Measurements from ENCODE around the gene LARP6.
"Not testable (repeated sequence)": the region's sequence is repeated elsewhere in the genome, so short reads cannot be mapped to it uniquely, and the experiment has no call there.

Gene LARP6

DNA sequence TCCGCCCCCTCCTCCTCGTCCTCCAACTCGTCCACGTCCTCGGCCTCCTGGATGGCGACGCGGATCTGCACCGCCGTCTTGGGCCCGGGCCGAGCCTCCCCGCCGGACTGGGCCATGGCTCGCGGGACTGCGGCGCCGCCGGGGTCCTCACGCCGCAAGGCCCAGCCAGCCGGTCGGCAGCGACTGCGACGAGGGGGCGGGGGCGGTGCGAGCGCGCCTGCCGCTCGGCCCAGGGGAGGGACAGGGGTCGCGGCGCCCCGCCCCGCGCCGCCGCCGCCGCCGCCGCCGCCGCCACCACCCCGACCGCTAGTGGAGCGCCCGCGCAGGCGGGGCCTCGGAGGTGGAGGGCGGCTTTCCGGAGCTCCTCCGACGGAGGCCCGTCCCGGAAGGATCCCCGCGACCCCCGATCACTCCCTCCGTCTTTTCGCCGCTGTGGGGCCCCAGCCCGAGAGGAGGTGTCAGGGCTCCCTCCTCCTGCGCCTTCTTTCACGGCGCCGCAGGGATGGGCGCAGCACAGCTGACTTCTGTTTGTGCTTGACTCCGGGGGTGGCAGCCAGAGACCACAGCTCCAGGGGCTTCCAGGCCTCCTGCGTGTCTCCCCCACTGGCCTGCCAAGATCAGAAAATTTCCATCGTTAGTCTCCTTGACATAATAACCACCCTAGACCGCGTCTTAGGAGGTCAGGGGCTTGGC lies at the start of gene LARP6:
LARP6 (minus strand) TSS at position 185 of the 693 bp plus-strand sequence; CDS start at position 116, 69 bp downstream.
- Histone ChIP-seq H3K36me3 (ENCODE audit: insufficient read depth, low read length) (peaks cover 12% of the 10 kb centered on the region), H3K9me3 (ENCODE audit: low read length) (peaks cover 3% of the 10 kb centered on the region), H3K27me3 (ENCODE audit: insufficient read depth, low read length) (no peaks in the 10 kb centered on the region), H3K4me3 (ENCODE audit: low read length) (peak within 1 kb of the TSS; percentile 74), H3K4me1 (ENCODE audit: insufficient read depth, low read length) (peaks cover 4% of the 10 kb centered on the region), H2AFZ (ENCODE audit: low read depth, low read length) (peak within 1 kb of the TSS; percentile 97)

DNA sequence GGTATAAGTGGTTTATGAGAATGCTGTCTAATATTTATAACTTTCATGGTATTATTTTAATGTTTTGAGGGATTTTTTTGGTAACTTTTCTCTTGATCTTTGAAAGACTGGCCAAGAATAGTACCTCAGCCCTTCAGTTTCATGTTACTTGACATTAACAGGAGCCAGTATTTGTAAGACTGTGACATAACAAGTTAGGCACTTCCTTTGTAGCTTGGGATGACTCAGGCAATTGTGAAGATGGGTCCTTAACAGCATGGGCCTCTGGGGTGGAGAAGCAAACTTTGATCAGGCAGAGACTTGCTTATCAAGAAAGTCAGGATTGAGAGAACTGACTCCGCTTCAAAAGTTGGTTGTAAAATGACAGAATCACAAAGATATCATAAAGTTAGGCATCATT lies 48.1 kb upstream of the LARP6 start:
- Histone ChIP-seq H3K27me3 (ENCODE audit: insufficient read depth, low read length) (no peaks in the 10 kb centered on the region), H3K36me3 (ENCODE audit: insufficient read depth, low read length) (peaks cover 69% of the 10 kb centered on the region), H2AFZ (ENCODE audit: low read depth, low read length) (no peak overlapping the region), H3K4me3 (ENCODE audit: low read length) (no peak overlapping the region), H3K9me3 (ENCODE audit: low read length) (peaks cover 5% of the 10 kb centered on the region), H3K4me1 (ENCODE audit: insufficient read depth, low read length) (no peaks in the 10 kb centered on the region)

DNA sequence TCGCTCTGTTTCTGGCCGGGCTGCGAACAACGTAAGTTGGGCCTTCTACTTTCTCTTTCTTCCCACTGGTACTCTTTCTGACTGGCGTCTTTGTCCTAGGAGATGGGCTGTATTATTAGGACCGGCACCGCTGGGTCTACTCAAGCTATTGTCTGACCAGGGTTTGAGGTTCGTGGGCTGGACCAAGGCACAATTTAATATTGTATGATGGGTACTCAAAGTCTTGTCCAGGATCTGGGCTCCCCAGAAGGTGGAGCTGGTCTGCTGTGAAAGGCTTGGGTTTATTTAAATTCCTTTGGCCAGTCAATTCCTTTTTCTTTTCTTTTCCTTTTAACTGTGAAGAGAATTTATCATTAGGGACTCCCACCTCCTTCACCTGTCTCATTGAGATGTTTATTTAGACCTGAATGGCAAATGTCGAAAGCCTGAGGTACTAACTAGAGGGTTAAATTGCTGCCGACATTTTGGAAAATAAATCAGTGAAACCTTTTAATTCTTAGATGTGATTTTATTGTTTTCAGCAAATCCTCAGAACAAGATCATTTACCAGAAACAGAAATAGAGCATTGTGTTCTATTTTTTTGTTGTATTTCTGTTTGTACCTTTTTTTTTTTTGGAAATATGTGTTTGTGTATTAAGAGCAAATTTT lies 39.1 kb upstream of the LARP6 start:
- H3K36me3 ChIP-seq (ENCODE audit: insufficient read depth, low read length) = peaks cover 17% of the 10 kb centered on the region
- no peaks in the 10 kb centered on the region for H3K9me3 ChIP-seq (ENCODE audit: low read length)
- H2AFZ ChIP-seq (ENCODE audit: low read depth, low read length) = peak overlapping the region; percentile 83
- H3K4me1 ChIP-seq (ENCODE audit: insufficient read depth, low read length) = peaks cover 18% of the 10 kb centered on the region
- no peaks in the 10 kb centered on the region for H3K27me3 ChIP-seq (ENCODE audit: insufficient read depth, low read length)
- H3K4me3 ChIP-seq (ENCODE audit: low read length) = peak overlapping the region; percentile 65

DNA sequence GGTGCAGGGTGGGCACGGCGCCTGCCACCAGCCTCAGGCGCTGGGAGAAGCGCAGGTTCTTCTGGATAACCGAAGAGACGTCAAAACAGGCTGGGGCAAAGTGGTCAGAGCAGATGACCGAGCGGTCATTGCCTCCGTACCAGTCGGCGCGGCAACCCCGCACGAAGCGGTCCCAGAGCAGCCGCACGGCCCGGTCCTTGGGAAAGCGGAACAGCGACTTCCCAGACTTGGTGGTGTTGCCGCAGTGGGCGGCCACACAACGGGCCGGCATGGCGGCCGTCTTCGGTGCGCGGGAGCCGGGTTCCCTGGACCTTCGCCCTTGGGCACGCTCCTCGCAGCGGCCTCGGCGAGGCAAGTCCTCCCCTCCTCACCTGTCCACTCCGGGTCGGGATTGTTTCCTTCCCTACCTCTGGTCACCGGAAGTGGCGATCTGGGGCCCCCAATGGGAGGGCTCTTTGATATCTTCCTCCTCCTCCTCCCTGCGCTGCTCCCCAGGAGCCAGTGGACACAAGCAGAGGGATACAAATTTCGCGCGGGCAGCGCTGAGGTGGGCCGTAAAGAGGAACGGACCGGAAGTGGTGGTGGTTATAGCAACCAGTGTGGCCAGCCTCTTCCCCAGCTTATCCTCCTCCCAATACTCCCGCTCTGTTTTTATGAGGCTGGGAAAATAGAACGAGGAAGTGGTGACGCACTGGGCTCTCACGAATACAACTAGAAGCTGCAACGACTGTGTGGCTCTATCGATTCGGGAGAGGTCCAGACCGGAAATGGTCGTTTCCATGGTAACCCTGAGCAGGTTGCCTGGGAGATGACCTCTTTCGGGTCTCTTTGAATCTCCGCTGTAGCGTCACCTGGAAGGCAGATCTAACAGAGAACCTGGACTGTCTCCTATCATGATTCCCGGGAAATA lies 38.3 kb upstream of the LARP6 start, which contains the start of the genes LRRC49 and THAP10:
LRRC49 (plus strand) TSS at position 825 of the 910 bp plus-strand sequence; CDS start at position 894, 69 bp downstream.
THAP10 (minus strand) TSS at position 432 of the 910 bp plus-strand sequence; CDS start at position 271, 161 bp downstream.
- Histone ChIP-seq H3K4me3 (ENCODE audit: low read length) (peak within 1 kb of the TSS; percentile 65), H3K4me1 (ENCODE audit: insufficient read depth, low read length) (peaks cover 18% of the 10 kb centered on the region), H3K9me3 (ENCODE audit: low read length) (no peaks in the 10 kb centered on the region), H3K27me3 (ENCODE audit: insufficient read depth, low read length) (no peaks in the 10 kb centered on the region), H3K36me3 (ENCODE audit: insufficient read depth, low read length) (peaks cover 14% of the 10 kb centered on the region), H2AFZ (ENCODE audit: low read depth, low read length) (peak within 1 kb of the TSS; percentile 83)

DNA sequence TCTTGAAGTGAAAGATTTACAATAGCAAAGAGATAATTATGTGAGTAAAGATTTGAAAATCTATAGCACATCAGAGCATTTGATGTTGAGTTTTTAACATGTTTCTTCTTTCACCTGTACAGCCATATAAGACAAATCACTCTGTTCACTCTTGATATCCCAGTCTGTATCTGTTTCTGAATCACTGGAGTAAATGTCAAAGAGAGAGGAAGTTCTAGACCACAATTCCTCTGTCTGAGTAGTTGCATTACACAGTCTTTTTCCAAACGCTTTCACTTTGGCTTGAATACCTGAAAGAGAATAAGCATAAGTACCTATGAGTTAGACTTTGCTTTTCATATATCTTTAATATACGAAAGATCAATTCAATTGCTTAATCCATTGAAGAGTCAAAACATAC lies 28.4 kb upstream of the LARP6 start:
- Histone ChIP-seq H2AFZ (ENCODE audit: low read depth, low read length) (no peak overlapping the region), H3K9me3 (ENCODE audit: low read length) (no peaks in the 10 kb centered on the region), H3K4me3 (ENCODE audit: low read length) (no peak overlapping the region), H3K27me3 (ENCODE audit: insufficient read depth, low read length) (no peaks in the 10 kb centered on the region), H3K4me1 (ENCODE audit: insufficient read depth, low read length) (no peaks in the 10 kb centered on the region), H3K36me3 (ENCODE audit: insufficient read depth, low read length) (peaks cover 6% of the 10 kb centered on the region)

DNA sequence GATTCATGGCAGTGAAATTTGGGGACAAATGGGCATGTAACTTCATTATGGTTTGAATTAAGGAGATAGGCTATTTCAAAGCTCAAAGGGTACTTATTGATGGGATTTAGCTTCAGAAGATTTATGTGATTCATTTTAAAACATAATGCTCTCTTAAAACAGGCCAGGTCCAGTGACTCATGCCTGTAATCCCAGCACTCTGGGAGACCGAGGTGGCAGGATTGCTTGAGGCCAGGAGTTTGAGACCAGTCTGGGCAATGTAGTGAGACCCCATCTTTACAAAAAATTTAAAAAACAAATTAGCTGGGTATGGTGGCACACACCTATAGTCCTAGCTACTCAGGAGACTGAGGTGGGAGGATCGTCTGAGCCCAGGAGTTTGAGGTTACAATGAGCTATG lies 26.8 kb upstream of the LARP6 start:
- H3K4me1 ChIP-seq (ENCODE audit: insufficient read depth, low read length) = no peaks in the 10 kb centered on the region
- no peak overlapping the region for H3K4me3 ChIP-seq (ENCODE audit: low read length)
- H2AFZ ChIP-seq (ENCODE audit: low read depth, low read length) = no peak overlapping the region
- peaks cover 6% of the 10 kb centered on the region for H3K36me3 ChIP-seq (ENCODE audit: insufficient read depth, low read length)
- no peaks in the 10 kb centered on the region for H3K27me3 ChIP-seq (ENCODE audit: insufficient read depth, low read length)
- H3K9me3 ChIP-seq (ENCODE audit: low read length) = no peaks in the 10 kb centered on the region

DNA sequence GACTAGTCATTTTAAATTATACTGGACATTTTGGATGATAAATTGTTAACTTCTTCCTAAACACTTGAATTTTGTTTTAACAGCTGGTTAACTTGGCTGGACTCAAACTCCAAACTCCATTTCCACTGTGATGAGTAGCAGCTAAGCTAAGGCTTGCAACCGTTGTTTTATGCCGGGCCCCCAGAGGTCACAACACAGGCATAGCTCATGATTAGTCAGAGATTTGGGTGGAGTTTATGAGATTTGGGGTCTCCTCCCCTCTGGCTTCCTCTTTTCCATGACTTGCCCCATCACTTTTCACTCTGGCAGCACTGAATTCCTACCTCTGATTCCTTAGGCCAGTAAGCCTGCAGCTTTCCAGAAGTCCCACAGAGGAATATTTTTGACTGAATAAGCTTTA lies 25.4 kb upstream of the LARP6 start:
- H3K4me1 ChIP-seq (ENCODE audit: insufficient read depth, low read length) = no peaks in the 10 kb centered on the region
- H3K4me3 ChIP-seq (ENCODE audit: low read length) = no peak overlapping the region
- H3K36me3 ChIP-seq (ENCODE audit: insufficient read depth, low read length) = peaks cover 6% of the 10 kb centered on the region
- H2AFZ ChIP-seq (ENCODE audit: low read depth, low read length) = no peak overlapping the region
- no peaks in the 10 kb centered on the region for H3K9me3 ChIP-seq (ENCODE audit: low read length)
- no peaks in the 10 kb centered on the region for H3K27me3 ChIP-seq (ENCODE audit: insufficient read depth, low read length)

DNA sequence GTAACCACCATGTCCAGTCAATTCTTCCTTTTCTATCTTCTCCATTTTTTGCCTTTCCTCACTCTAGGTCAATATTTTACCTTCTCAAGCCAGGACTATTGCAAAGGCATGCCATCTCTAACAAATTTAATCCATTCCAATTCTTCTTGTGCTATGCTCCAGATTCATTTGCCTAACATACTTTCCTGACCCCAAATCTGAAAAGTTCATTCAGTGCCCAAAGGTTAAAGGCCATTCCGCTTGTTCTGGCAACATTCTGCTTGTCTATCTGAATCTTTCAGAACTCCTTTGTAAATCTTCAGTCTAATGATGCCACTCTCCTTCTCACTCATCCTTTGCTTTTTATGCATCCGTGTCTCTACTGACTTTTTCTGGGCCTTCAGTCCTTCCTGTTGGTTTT lies 22.7 kb upstream of the LARP6 start:
- Histone ChIP-seq H3K27me3 (ENCODE audit: insufficient read depth, low read length) (no peaks in the 10 kb centered on the region), H3K4me1 (ENCODE audit: insufficient read depth, low read length) (no peaks in the 10 kb centered on the region), H2AFZ (ENCODE audit: low read depth, low read length) (no peak overlapping the region), H3K9me3 (ENCODE audit: low read length) (no peaks in the 10 kb centered on the region), H3K36me3 (ENCODE audit: insufficient read depth, low read length) (peaks cover 3% of the 10 kb centered on the region), H3K4me3 (ENCODE audit: low read length) (no peak overlapping the region)

DNA sequence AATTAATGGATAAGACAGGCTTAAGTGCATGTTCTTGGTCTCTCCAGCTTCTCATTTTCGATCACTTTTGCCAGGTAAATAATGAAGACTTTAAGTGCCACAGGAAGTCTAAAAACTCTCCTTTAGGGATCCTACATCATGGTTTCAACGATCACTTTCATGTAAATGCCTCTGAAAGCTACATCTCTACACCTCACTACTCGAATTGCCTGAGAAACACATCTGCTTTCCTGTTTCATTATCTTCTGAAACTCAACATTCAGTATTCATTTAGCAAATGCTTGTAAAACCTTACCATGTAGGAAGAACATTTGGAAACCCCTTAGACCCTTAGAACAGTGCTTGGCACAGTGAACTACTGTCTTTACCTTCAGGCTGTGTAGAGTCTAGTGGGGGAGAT lies 22.1 kb upstream of the LARP6 start:
- no peaks in the 10 kb centered on the region for H3K36me3 ChIP-seq (ENCODE audit: insufficient read depth, low read length)
- H3K4me1 ChIP-seq (ENCODE audit: insufficient read depth, low read length) = no peaks in the 10 kb centered on the region
- no peaks in the 10 kb centered on the region for H3K27me3 ChIP-seq (ENCODE audit: insufficient read depth, low read length)
- H2AFZ ChIP-seq (ENCODE audit: low read depth, low read length) = no peak overlapping the region
- H3K4me3 ChIP-seq (ENCODE audit: low read length) = no peak overlapping the region
- no peaks in the 10 kb centered on the region for H3K9me3 ChIP-seq (ENCODE audit: low read length)

DNA sequence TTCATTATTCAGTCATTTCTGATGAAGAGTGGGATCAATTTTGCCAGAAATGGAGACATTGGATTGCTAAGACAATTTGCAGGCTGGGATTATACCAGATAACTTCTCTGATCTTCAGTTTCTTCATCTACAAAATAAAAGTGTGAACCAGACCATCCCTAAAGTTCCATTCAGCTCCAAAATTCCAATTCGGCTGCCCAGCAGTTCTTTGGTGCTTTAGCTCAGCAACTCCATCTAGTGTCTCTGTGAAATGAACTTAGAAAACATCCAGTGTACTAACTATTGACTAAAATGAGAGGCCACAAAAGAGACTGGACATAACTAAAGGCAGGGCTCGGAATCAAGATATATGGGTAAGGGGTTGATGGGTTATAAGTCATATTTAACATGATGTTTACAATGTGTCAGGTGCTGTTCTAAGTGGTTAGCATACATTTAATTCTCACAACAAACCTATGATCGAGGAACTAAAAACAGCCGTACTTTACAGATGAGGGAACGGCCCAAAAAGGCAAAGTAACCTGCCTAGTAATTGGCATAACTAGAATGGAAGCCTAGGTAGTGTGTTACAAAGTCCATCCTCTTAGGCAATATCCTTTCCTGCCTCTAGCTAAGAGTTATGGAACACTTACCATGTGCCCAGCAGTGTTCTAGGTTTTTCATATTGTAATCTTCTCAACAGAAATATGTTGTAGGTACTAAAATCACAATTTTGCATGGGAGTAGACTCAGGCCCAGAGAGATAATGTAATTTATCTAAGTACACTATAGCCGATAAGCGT lies 21.2 kb upstream of the LARP6 start:
- no peaks in the 10 kb centered on the region for H3K4me1 ChIP-seq (ENCODE audit: insufficient read depth, low read length)
- H2AFZ ChIP-seq (ENCODE audit: low read depth, low read length) = no peak overlapping the region
- no peaks in the 10 kb centered on the region for H3K9me3 ChIP-seq (ENCODE audit: low read length)
- H3K4me3 ChIP-seq (ENCODE audit: low read length) = no peak overlapping the region
- H3K27me3 ChIP-seq (ENCODE audit: insufficient read depth, low read length) = no peaks in the 10 kb centered on the region
- H3K36me3 ChIP-seq (ENCODE audit: insufficient read depth, low read length) = no peaks in the 10 kb centered on the region

DNA sequence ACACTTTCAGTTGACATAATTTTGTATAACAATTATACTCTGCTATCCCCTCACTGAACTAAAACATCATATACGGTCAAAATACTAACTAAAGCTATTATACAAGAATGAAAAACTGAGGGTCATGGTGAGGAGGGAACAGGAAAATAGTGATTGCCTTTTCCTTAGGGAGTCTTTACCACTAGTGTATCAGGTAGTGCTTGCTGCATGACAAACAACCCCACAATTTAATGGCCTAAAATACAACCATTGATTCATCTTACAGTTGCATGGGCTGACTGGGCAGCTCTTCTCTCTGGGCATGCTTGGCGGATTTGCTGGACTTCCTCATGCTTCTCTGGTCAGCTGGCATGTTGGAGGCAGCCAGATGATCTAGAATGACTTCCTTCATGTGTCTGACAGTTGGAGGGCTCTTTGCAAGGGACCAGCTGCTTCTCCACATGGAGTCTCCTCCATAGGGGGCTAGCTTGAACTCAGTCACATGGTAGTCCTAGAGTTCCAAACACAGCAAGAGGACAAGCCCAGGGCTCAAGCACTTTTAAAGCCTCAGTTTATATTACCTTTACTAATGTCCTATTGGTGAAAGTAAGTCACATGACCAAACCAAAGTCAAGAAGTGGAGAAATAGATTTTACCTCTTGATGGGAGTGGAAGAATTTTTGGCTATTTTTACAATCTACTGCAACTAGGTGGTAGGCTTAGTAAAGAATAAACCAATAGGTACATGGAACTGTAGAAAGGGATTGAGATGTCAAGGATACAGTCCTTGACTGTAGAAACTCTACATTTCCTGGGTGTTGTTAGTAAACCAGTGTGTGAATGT lies 19.5 kb upstream of the LARP6 start:
- no peak overlapping the region for H3K4me3 ChIP-seq (ENCODE audit: low read length)
- H2AFZ ChIP-seq (ENCODE audit: low read depth, low read length) = no peak overlapping the region
- no peaks in the 10 kb centered on the region for H3K9me3 ChIP-seq (ENCODE audit: low read length)
- H3K27me3 ChIP-seq (ENCODE audit: insufficient read depth, low read length) = no peaks in the 10 kb centered on the region
- H3K4me1 ChIP-seq (ENCODE audit: insufficient read depth, low read length) = peaks cover 4% of the 10 kb centered on the region
- no peaks in the 10 kb centered on the region for H3K36me3 ChIP-seq (ENCODE audit: insufficient read depth, low read length)

DNA sequence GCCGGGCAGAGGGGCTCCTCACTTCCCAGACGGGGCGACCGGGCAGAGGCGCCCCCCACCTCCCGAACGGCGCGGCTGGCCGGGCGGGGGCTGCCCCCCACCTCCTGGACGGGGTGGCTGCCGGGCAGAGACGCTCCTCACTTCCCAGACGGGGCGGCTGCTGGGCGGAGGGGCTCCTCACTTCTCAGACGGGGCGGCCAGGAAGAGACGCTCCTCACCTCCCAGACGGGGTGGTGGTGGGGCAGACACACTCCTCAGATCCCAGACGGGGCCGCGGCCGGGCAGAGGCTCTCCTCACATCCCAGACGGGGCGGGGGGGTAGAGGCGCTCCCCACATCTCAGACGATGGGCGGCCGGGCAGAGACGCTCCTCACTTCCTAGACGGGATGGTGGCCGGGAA lies 17.5 kb upstream of the LARP6 start:
- not testable (repeated sequence) for H3K27me3 ChIP-seq (ENCODE audit: insufficient read depth, low read length); H3K4me3 ChIP-seq (ENCODE audit: low read length); H3K36me3 ChIP-seq (ENCODE audit: insufficient read depth, low read length); H3K9me3 ChIP-seq (ENCODE audit: low read length); H2AFZ ChIP-seq (ENCODE audit: low read depth, low read length); H3K4me1 ChIP-seq (ENCODE audit: insufficient read depth, low read length)
